Activated naive CD4-positive, alpha-beta T cell treated with Interleukin-2 at 50 U/mL for 16 hours (primary cell): ENCODE data around the gene PFKP.

ENCODE experiments used
- DNase-seq: peaks from one replicate; pipeline ENCODE4 v3.0.0-alpha.2; 2020

Gene PFKP

GRCh38 chr10:3119796-3120459 is 52.6 kb downstream of the PFKP start:
- DNase-seq: no peak

DNA sequence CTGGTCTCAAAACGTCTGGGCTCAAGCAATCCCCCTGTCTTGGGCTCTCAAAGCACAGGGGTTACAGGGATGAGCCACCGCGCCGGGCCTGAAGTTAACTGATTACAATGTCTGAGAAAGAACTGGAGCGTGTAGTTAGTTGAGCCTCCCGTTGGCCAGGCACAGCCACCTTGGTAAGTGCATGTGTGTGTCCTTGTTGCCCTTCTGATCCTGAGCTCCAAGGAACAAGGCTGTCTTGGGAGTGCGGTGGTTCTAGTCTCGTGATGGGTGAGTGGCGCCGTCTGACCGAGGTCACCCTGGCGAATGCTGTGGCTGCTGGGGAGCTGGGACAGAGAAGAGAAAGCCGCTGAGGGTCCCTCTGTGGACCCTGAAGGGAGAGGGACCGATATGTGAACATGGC is 54.7 kb downstream of the PFKP start:
- DNase-seq: no peak

- no peak for DNase-seq
Observed at GRCh38 chr10:3122486-3123205, 55.3 kb downstream of the PFKP start.

DNA sequence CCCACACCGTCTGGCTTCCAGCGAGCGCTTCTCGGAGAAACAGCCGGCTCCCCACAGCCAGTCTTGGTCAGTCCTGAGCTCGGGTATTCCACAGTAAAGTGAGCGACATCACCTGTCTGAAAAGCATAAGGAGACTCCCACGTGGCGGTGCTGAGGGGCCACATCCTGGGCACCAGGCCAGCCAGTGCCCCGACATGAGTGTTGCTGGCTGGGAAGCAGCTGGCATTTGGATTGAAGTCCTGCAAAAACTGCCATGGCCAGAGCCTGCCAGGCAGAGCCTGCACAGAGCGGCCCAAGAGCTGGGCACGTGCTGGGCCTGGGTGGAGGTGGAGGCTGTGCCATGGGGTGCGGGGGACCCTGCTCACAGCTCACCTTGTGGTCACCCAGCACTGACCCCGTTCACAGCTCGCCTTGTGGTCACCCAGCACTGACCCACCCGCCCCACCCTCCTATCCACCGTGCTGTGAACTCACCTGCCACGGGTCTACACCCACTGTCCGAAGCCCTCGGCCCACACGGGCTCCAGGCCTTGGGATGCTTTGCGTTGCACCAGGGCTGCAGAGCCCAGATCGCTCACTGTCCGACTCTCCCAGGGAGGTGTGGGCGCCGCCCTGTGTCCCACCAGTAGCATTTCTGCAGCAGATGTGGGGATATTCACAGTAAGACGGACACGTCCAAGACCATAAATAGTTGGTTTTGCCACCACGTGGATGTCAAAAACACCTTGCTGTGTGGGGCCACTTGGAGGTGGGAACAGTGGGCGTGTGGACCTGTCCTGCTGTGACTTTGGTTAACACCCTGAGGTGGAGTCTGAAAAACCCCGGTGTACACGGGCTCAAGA is 56.4 kb downstream of the PFKP start:
- no peak for DNase-seq

DNA sequence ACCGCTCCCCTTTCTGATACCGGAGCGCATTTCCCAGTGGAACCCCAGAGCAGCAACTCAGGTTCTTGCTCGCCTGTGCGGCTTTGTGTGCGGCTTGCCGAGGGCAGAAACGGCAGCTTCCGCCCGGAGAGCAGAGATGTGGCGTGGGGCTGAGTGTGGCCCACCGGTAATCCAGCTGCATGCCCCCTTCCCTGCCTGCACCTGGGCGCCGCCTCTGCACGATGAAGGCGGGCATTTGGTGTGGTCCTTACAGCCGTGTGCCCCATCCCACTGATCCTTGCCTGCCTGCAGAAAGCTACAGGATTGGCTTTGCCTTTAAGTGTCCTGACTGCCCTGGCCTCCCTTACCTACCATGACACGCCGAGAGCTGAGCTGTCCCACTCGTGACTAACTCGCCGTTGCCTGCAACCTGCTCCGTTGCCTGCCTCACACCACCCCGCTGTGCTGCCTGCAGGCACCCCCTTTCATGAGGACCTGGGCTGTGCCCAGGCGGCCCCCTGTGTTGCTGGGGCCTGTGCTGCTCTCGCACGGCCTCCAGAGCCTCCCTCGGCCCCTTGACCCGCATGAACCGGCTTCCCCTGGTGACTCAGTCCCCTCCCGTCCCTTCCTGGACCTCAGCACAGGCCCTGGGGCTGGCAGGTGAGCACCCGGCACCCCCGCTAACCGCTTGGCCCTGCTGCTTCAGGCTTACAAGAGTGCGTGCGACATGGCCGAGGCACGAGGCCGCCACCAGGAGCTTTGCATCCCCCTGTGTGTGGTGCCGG is 57.2 kb downstream of the PFKP start:
- DNase-seq: no peak

DNA sequence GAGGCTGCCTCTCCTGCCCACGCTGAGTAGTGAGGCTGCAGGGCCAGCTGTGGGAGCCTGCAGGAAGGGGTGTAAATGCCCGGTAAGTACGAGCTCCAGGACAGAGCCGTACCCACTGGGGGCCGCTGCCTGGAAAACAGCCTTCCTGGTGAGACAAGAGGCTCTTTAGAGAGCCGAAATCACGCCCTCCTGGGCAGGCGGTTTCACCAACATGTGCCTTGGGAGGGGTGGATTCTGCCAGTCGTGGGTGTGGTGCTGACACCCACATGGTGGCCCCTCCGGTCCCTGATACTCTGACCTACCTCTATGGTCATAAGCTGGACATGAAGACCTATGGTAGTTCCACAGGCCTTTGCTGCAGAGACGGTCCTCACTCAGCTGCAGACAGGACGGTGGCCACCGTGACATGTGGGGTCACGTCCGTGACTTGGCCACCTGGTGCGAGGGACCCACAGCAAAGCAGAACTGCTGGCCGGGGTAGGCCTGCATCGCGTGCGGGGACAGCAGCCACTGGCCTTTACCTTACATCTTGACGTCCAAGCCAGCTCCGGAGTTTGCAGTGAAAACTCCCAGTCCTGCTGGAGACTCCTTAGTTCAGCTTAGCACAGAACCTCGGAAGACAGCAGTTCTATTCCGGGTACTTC is 58.3 kb downstream of the PFKP start:
- DNase-seq: no peak

- DNase-seq: no peak
Observed at GRCh38 chr10:3126249-3126648, 58.9 kb downstream of the PFKP start.

- DNase-seq: no peak
Observed at GRCh38 chr10:3126741-3127346, 59.5 kb downstream of the PFKP start.

DNA sequence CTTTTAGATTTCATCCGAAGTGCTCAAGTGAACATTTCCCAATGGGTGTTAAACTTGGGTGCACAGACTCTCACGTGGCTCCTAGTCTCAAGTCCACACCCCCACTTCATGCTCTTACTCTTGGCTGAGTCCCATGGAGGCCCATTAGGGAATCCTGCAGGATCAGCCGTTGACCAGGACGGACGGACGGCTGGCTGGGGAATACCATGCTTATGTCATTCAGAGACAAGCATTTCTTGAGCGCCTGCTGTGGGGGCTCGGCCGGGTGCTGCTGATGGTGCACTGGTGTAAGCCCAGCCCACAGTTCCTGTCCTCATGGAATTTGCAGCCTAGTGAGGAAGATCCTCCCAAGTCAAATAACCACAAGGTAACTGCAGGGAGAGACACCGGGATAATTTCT is 60.6 kb downstream of the PFKP start:
- no peak for DNase-seq

GRCh38 chr10:3128379-3129130 is 61.2 kb downstream of the PFKP start:
- no peak for DNase-seq

DNA sequence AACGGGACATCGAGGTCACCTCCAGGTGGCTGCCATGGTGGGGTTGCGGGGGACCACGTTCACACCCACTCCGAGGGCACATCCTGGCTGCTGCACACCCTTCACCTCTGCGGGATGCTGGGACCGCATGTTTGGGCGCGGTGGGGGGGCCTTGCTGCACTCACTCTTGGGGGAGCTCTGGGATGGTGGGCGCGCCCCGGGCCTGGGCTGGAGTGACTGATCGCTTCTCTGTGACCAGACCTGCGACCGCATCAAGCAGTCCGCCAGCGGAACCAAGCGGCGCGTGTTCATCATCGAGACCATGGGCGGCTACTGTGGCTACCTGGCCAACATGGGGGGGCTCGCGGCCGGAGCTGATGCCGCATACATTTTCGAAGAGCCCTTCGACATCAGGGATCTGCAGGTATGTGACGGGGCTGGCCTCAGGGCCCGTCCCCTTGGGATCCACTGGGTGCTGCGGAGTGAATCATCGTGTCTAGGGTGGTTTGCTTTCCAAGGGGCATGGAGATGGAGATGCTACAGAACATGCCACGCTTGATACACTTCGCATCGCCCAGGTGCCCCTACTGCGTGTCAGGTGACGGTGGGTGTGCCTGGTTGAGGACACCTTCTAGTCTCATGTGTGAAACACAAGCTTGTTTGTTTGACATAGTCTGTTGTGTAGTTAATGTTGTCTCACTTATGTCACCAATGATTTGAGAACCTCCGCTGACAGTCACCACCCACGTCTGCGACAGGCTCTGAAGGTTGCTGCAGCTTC is 62.4 kb downstream of the PFKP start:
- no peak for DNase-seq

DNA sequence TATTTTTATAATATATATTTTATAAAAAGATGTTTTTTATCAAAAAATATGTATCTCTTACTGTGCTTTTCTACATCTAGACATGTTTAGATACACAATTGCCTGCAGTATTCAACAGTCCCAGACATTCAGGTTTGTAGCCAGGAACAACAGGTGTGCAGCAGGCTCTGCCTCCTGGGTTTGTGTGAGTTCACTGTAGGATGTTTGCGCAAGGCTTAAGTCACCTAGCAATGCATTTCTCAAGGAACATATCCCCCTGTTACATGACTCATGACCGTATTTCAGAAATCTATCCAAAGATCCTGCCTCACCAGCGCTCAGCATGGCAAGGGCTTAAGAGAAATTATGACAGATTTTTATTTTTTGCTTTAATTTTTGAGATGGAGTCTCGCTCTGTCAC is 63.8 kb downstream of the PFKP start:
- DNase-seq: no peak

GRCh38 chr10:3132036-3133025 is 65.0 kb downstream of the PFKP start:
- DNase-seq: no peak

- no peak for DNase-seq
Observed at GRCh38 chr10:3133948-3134347, 66.6 kb downstream of the PFKP start.

DNA sequence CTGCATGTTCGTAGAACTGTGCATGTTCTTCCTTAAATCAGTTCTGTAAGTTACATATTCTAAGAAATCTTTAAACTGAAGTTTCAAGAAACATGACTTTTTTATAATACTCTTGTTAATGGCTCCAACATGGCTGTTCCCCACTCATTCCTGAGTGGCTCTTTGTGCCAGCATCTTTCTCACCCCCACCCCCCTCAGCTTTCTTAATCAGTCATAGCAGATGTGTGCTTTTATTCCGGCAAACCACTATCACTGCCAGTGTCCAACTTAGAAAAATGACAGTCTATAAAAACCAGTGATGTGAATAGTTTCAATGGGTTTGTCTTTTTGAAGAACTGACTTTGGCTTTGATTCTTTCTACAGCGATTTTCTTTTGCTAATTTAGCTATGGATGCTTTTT is 67.7 kb downstream of the PFKP start:
- no peak for DNase-seq

- DNase-seq: no peak
Observed at GRCh38 chr10:3136336-3136735, 69.0 kb downstream of the PFKP start.

DNA sequence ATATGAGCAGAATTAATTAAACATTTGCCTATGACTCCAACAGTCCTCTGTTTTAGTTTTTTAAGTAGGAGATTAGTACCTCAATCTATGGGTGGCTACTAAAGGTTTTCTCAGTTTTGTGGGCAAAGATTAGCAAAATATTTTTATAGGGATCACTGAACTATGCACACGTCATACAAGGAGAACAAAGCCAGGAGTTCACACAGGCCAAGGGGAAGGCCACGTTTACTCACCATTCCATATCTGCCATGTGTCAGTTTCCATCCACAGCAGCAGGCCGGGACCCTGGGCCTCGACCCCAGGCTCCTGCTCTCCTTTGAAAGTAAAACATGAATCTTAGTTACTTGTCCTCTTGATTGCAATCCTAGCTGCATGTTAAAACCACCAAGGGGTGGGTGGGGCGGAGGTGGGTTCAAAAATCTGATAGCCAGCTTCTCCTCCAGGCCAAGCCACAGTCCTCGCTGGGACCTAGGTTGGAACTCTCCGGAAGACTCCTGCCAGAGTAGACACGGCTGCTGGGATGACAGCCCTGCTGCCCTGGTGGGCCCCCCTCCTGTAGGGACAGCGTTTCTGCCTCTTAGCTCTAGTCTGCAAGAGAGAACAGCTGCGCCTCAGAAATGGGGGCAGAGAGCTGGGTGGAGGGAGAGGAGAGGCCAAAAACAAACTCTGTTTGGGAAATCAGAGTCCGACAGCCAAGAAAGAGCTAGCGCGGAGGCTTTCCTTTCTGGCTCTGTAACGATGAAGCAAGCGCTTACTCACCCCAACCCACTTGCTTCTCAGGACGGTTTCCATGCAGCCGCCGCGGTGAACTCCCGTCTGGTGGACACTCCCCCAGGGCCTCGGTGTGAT is 69.6 kb downstream of the PFKP start:
- no peak for DNase-seq
